GM04503 (cell line): ENCODE results near the gene APEX1.

Experiments
- DNase-seq: peaks from one replicate; pipeline ENCODE4 v3.0.0-alpha.2; 2012; ENCODE audit warnings: low read depth

APEX1 gene

DNA sequence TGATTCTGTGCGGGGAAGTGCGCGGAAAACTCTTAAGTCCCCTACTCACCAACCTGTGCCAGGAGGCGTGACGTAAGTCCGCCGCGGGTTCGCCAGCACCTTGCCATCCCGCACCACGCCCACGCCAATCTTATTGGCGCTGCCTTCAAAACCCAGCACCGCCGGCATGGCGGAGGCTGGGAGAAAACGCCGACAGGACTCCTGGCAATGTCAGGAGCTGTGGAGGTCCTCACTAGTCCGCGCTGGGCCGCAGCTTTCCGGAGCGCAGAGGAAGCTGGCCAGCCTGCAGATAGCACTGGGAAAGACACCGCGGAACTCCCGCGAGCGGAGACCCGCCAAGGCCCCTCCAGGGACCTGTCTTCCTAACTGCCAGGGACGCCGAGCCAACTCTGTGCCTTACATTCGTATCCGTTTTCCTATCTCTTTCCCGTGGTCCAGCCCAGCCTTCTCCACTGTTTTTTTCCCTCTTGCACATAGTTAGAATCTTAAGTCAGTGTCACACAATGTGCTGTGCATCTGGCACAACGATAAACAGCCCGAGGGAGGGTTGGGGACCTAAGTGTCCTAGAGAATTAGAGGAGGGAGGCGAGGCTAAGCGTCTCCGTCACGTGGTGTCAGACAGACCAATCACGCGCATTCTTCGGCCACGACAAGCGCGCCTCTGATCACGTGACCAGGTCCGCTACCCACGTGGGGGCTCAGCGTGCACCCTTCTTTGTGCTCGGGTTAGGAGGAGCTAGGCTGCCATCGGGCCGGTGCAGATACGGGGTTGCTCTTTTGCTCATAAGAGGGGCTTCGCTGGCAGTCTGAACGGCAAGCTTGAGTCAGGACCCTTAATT, at the start of gene APEX1, which contains the start of gene OSGEP:
TSS of gene APEX1 (plus strand) at position 711 of the 839 bp plus-strand sequence. CDS start 420 bp downstream, outside the sequence.
TSS of gene OSGEP (minus strand) at position 297 of the 839 bp plus-strand sequence. CDS start at position 168, 129 bp downstream.
- peak; percentile 93 for DNase-seq

DNA sequence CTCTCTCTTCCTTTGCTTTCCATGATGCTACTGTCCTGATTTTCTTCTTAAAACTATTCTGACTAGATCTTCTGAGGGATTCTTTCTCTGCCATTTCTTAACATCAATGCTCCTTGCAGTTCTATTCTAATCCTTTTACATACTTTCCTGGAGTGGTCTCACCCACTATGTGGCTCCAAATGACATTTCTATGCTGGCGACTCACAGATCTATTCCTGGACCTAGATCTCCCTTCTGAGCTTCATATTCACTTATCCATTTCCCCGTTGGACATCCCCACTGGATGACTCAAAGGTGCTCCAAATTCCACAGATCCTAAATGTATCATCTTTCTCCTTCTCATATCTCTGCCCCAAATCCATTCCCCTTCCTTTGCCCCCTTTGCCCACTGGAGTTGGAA, 45.8 kb upstream of the APEX1 start:
- no peak for DNase-seq

DNA sequence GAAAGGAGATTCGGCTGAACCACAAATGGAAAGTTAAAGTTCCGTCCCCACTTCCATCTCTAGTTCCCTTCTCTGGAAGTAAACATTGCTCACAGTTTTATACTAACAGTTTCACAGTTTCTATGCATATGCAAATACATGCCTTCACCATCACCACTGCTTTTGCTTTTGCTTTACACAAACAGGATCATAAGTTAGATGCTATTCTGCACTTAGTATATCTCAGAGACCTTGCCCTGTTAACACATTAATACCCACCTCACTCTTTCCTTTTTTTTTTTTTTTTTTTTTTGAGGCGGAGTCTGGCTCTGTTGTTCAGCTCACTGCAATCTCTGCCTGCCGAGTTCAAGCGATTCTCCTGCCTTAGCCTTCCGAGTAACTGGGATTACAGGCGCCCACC, 42.6 kb upstream of the APEX1 start:
- no peak for DNase-seq

DNA sequence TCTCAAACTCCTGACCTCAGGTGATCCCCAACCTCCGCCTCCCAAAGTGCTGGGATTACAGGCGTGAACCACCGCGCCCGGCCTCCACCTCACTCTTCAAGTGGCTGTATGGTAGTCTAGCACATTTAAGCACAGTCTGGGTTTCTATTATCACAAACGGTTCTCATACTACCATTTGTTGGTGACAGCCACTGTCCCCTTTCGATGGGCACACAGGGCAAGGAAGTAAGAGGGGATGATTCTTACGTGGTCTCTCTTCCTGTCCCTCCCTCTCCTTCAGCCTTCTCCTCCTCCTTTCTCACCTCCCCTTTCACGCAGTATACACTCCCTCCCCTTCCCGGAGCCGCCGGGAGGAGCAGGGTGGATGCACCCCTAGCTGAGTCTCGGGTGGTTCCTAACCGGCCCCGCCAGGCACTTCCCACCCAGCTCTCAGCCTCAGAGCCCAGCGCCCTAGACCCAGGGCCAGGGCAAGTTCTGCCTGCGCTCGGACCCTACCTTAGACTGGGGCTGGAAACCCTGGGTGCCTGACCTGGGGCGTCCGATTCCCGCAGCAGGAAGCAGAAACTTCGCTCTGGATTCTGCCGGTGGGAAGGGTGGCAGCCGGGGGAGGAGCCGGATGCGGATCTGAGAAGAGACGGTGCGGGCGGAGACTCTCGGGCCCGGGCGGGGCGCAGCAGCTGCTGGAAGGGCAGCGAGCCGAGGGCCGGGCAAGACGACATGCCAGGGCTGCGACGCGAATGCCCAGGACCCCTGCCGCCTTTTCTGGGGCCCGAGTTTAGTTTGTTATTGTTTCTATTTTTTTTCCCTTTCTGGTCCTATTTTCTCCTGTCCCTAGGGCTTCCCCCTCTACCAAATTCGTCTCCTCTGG, 41.9 kb upstream of the APEX1 start, which contains the start of gene TEP1:
TSS of gene TEP1 (minus strand) at position 626 of the 868 bp plus-strand sequence. CDS start 5,062 bp downstream, outside the sequence.
- DNase-seq: peak; percentile 57

- DNase-seq: no peak
These were observed 41.3 kb upstream of the APEX1 start for GRCh38 chr14:20413744-20414082.

GRCh38 chr14:20415782-20416206, 39.2 kb upstream of the APEX1 start:
- no peak for DNase-seq

DNA sequence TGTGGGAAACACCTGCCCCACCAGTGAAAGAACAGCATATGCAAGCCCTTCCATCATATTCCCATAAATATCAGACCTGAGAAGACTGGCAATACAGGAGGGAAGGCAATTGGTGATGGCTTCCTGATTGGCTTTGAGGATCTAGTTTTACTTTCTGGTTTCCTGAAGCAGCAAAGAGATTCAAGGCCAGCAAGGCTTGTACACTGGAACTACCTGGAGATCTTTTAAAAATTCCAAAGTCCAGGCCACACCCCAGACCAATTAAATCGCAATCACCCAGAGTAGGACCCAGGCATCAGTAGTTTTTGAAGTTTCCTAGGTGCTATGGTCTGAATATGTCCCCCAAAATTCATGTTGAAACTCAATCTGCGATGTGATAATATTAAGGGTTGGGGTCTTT, 38.8 kb upstream of the APEX1 start:
- no peak for DNase-seq

DNA sequence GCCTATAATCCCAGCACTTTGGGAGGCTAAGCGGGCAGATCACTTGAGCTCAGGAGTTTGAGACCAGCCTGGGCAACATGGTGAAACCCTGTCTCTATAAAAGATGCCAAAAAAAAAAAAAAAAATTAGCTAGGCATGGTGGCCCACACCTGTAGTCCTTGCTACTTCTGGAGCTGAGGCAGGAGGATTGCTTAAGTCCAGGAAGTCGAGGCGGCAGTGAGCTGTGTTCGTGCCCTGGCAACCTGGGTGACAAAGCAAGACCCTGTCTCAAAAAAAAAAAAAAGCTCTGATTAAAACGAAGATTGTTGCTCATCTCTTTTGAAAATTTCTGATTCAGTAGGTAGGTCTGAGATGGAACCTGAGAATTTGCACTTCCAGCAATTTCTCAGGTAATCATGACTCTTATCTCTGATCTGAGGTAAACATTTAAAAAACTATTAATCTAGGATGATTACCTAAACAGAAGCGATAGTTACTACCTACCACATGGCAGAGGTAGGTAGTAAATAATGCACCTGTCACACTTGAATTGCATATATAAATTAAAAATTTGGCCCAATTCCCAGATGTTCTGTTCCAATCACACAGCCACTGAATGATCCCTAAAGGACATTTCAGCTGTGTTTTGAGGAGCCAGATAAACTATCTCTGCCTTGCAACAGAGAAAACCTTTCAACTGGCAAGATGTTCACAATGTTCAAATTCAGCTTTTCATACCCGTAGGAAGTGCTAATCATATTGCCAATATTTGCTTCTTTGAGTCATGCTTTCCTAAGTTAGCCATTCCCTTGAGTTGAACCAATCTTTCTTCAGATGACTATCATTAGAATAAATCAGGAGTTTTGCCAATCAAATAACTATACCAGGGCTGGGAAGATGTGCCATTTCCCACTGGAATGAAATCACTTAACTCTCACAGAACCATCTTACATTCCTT, 37.5 kb upstream of the APEX1 start:
- no peak for DNase-seq

DNA sequence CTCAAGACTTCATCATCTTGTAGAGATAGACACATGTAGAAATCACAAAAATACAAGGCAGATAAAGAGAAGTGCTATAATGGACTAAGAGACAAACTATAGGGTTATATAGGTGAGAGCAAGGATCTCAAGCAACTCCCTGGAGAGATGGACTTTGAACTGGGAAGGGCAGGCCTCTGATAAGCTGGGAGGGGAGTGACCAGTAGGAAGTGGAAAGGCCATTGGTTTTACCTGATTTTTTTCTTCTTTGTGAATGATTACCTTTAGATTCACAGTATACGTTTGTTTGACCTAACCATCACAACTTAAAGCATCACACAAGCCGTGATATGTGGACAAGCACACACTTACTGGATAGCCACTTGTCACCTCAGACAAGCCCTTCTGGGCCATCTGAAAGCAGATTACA, 36.5 kb upstream of the APEX1 start:
- DNase-seq: no peak

DNA sequence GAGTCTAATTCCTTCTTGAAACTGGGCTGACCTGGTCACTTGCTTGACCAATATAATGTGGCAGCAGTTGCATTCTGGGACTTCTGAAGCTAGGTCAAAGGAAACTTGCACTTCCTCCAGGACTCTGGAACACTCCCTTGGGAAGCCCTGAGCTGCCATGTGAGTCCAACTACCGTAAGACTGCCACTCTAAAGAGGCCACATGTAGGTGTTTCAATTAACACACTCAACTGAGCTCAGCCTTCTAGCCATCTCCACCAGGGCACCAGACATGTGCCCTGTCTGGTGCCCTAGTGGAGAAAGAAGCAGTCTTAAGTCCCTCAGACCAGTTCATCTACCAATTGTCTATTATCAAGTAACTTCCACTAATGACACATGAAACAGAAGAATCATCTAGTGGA, 35.6 kb upstream of the APEX1 start:
- DNase-seq: no peak

DNA sequence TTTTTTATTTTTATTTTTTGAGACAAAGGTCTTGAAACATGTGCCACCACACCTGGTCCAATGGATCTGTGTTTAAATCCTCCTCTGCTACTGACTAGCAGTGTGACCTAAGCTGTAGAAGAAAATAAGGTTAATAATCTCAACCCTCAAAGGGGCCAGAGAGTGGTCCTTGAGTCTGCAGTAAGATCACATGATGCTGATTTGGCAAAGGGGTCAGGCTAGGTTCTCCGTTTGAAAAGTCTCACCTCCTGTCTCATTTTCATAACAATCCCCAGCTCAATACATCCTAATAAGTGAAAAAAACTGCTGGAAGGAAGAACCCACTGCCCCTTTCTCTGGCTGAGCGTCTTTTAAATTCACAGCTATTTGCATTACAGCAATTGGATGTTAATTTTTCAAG, 33.8 kb upstream of the APEX1 start:
- DNase-seq: no peak

DNA sequence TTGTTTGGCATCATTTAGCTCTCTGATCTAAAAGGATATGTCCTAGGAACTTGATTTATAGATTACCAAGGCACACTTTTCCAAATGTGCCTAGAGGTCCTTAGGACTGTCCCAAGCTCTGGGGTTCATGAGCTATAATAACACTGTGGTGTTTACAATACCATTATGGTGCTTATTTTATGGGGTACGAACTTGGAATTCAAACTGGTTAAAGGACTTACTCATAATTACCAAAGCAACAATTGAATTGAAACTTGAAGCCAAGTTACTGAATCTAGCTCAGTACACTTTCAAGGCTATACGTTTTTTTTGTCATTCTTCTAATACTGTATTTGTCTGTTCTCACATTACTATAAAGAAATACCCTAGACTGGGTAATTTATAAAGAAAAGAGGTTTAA, 32.1 kb upstream of the APEX1 start:
- DNase-seq: no peak

- no peak for DNase-seq
These were observed 30.2 kb upstream of the APEX1 start for GRCh38 chr14:20424851-20425250.

DNA sequence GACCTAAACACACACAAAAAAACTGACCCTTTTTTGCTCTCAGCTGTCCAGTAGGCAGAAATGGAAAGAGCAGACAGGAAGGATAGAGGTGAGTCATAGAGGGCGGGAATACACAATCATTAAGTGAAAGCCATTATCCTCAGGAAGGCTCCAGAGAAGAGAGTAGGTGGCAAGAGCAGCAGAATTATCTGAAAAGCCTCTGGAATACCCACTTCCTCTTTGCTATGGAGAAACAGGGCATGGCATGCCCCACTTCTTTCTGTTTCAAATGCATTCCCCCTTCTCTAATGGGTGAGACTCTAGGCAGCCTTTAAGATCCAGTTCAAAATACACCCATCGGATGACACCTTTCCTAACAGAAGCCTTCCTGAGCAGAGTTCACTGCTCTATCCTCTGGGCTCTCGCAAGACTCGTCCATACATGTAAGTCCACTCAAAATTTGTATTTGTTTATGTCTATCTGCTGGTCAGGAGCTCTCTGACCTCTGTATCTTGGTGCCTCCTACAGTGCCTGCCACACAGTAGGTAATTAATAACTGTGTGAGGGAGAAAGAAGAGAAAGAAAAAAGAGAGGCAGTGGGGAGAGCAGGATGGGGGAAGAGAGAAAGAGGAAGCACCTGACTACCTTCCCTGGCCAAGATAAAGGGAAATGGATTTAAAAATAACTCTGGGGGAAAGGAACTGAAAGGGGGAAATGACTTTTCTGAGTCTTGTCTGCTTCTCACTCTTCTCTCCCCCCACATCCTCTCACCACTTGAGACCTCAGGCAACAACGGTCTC, 27.6 kb upstream of the APEX1 start:
- DNase-seq: no peak

GRCh38 chr14:20428010-20428365, 27.0 kb upstream of the APEX1 start:
- no peak for DNase-seq

DNA sequence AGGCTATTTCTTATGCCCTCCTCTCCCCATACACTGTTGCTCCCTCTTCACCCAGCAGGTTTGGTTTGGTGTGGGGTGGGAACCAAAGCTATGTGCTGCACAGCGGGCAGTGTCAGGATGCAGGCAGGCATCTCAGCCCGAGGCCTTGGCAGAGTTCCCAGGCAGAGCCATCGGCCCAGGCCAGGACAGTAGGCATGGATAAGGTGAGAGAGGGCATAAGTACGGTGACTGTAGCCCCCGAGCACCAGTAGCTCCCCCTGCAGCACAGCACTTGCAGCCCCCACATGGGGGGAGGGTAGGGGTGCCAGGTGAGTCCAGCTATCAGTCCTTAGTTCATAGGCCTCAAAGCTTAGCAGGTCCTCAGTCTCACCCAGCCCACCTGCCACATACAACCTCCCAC, 26.2 kb upstream of the APEX1 start:
- no peak for DNase-seq

DNA sequence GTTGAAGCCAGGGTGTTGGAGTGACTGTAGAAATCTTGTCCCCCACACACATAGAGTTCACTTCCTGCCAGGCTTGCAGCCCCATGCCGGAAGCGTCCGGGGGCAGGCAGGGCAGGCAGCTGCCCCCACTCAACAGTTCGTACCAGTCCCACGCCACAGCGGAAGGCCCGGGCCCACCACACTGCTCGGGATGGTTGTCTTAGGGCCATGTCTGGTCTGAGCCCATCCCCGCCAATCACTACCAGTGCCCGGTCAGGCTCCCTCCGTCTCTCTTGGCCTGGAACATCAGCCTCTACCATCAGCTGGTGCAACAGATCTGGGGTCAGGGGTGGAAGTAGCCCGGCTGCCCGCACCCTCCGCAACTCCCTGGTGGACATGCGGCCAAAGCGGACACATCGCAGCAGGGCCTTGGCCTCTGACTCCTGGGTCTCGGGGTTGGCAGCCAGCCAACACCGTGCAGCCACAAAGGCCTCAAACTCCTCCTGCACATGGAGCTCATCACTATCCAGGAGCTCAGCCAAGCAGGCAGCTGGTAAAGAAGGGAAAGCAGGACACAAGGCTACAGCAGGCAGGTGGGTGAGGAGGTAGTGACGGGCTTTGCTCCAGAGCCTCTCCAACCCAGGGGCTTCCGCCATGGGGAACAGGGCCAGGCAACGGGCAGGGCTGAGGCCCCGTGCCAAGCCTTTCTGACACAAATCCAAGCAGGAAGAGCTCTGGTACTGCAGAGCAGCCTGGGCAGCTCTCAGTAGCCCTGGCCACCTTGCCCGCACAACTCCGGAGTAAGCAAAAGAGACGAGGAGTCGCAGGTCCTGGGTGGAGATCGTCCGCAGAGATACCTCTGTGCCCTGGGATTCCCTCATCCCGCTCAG, 25.0 kb upstream of the APEX1 start:
- no peak for DNase-seq

- DNase-seq: no peak
These were observed 20.1 kb upstream of the APEX1 start for GRCh38 chr14:20434701-20435581.
